ENCODE results near the gene THRAP3.
"Not testable (repeated sequence)": the region's sequence is repeated elsewhere in the genome, so short reads cannot be mapped to it uniquely, and the experiment has no call there.

The THRAP3 gene

GRCh38 chr1:36208978-36209703 lies 15.1 kb upstream of the THRAP3 start:
- DNase-seq = no peak

DNA sequence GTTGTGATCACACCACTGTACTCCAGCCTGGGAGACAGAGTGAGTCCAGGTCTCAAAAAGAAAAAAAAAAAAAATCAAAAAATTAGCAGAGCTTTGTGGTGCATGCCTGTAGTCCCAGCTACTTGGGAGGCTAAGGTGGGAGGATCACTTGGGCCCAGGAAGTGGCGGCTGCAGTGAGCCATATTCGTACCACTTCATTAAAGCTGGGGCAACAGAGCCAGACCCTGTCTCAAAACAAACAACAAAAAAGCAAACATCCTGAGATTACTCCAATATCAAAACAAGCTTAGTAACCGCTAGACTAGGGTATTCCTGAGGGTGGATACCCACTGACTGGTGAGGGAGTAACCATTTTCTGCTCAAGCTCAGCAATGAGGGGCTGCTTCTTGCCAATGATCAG lies 12.9 kb upstream of the THRAP3 start:
- no peak for DNase-seq

DNA sequence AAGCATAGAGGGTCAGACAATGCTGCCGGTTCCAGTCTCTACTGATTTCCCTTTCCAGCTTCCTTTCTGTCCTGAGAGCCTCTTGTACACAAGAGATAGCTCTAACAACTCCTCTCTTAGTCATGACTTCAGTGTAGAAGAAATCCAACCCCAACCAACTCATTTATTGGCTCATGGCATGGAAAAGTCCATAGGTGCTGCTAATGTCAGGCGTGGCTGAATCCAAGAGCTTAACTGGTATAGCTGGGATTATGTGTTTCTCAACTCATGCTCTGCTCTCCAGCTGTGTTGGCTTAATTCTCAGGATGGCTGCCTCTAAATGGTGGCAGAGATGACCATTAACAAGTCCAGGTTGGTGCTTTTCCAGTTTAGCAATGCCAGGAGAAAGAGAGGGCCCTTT lies 12.4 kb upstream of the THRAP3 start:
- DNase-seq = no peak

DNA sequence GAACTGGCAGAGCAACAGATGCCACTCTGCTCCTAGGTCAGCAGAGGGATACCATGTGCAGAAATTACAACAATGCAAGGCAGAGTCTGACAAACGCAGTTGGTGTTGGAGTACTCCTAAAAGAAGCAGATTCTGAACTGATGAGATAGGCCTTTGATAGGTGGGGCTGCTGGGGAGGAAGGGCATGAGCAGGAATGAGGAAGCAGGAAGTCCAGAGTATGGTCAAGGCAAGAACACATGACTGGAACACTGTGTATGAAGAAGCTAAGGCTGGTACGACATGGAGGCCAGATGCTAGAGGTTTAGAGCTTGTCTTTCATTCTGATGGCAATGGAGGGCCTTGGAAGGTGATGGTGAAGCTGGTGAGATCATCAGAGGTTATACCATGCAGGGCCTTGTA lies 11.5 kb upstream of the THRAP3 start:
- DNase-seq = no peak

DNA sequence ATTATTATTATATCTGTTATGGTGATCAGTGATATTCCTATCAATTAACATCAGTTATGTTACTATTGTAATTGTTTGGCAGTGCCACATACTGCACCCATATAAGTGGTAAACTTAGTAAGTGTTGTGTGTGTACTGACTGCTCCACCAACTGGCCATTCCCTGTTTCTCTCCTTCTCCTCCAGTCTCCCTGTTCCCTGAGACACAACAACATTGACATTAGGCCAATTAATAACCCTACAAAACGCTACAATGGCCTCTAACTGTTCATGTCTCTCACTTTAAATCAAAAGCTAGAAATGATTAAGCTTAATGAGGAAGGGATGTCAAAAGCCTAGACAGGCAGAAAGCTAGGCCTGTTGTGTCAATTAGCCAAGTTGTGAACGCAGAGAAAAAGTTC lies 6.6 kb upstream of the THRAP3 start:
- DNase-seq = no peak

DNA sequence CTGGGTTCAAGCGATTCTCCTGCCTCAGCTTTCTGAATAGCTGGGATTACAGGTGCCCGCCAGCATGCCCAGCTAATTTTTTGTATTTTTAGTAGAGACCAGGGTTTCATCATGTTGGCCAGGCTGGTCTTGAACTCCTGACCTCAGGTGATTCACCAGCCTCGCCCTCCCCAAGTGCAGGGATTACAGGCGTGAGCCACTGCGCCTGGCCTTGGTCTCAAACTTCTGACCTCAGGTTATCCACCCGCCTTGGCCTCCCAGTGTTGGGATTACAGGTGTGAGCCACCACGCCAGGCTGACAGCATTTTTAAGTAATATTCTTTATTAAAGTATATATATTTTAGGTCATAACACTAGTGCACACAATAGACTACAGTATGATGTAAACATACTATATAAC lies 2.3 kb upstream of the THRAP3 start:
- DNase-seq = not testable (repeated sequence)

DNA sequence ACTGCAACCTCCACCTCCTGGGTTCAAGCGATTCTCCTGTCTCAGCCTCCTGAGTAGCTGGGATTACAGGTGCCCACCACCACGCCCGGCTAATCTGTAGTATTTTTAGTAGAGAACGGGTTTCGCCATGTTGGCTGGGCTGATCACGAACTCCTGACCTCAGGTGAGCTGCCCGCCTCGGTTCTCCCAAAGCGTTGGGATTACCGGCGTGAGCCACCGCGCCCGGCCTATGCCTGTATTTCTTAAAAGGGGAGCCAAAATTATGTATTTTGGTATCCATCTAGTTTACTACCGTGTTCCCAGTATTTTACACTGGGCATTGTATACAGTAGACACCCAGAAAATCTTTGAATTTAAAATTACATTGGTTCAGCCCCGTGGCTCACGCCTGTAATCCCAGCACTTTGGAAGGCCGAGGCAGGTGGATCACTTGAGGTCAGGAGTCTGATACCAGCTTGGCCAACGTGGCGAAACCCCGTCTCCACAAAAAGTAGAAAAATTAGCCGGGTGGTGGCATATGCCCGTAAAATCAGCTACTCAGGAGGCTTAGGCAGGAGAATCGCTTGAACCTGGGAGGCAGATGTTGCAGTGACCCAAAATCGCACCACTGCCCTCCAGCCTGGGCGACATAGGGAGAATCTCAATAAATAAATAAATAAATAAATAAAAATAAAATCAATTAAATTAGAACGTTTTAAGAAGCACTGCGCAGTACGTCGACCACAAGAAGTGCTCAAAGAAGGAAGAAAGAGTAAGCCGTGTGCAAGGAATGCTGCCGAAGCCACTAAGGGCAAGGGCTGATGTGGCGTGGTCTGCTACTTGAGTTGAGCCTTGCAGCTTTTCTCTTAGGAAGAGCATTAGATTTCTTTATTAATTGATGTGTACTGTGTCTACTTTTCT lies 1.5 kb upstream of the THRAP3 start:
- no peak for DNase-seq

- DNase-seq = no peak
These were observed 755 bp upstream of the THRAP3 start for GRCh38 chr1:36223381-36223995.

DNA sequence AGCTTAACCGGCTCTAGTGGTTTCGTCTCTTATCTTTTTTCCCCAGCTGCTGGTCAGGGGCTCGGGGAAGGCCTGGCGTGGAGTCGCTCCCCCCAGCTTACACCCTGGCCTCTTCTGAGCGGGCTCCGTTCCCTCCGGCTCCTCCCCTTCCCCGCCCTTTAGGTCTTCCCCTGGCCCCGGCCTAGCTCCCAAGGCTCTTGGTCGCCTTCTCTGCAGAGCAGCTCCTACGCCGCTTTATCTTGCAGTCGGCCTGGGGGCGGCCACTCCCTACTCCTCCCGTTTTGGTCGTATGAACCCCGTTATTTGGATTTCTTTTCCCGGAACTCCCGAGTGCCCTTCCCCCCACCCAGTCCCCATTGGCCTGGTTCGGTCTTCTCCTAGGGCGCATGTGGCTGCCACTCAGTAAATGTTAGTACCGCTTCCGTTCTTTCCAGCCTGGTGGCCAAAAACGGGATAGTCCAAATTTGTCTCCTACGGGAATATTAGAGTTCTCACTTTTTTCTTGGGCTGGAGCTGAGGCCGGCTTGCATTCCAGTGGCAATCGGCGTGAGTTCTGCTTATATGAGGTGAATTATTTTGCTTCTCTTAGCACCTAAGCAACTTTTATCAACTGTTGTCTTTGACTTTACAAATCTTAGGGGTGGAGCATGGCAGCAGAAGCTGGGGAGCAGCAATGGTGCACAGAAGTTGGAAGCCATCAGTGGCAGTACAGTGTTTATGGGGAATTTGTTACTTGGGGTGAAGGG lies 467 bp downstream of the THRAP3 start:
- DNase-seq = peak; percentile 51

- DNase-seq = no peak
These were observed 1.1 kb downstream of the THRAP3 start for GRCh38 chr1:36225283-36225899.

DNA sequence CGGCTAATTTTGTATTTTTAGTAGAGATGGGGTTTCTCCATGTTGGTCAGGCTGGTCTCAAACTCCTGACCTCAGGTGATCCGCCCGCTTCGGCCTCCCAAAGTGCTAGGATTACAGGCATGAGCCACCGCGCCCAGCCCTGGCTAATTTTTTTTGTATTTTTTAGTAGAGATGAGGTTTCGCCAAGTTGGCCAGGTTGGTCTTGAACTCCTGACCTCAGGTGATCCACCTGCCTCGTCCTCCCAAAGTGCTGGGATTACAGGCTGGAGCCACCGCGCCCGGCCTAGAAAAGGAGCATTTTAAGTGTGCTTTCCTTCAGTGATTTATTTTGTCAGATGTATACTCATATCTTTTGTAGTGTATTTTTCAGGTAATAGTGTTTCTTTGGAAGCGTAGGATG lies 6.0 kb downstream of the THRAP3 start:
- not testable (repeated sequence) for DNase-seq

DNA sequence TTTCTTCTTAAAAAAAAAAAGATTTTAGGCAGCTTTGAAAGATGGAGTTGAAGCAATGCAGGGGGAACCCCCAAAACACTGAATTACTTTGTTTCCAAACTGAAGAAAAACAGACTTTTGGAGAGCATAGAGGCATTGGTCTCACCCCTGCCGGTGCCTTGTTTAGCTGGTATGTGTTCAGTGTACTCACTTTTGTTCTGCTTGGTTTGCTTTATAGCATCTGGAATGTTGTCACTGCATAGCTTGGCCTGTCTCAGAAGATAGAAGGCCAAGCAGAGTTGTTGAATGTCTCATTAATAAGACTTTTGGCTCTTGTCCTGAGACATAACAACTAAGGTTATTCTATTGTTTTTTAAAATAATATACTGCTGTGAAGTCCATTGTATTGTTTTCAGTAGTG lies 6.9 kb downstream of the THRAP3 start:
- DNase-seq = no peak

- DNase-seq = no peak
These were observed 8.2 kb downstream of the THRAP3 start for GRCh38 chr1:36232212-36233095.

- DNase-seq = no peak
These were observed 12.1 kb downstream of the THRAP3 start for GRCh38 chr1:36236302-36236701.

- no peak for DNase-seq
These were observed 14.2 kb downstream of the THRAP3 start for GRCh38 chr1:36238433-36238832.

DNA sequence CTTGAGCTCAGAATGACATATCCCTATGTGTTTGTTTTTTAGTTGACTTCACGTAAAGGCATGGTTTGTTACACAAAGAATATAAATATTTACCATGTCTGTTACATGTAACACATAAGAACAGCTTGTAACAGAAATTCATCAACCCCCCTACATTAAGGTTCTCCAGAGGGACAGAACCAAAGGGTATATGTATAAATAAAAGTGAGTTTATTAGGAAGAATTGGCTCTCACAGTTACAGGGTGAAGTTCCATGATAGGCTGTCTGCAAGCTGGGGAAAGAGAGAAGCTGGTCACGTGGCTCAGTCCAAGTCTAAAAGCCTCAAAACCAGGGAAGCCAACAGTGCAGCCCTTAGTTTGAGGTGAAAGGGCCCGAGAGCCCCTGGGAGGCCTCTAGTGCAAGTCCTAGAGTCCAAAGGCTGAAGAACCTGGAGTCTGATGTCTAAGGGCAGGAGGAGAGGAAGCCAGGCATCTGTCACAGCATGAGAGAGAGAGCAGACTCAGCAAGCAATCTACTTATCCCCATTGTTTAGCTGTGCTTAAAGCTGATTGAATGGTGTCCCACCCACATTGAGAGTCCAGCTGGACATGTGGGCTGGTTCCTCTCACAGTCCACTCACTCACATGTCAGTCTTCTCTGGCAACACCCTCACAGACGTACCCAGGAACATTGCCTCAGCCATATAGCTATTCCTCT lies 15.8 kb downstream of the THRAP3 start:
- DNase-seq = no peak

DNA sequence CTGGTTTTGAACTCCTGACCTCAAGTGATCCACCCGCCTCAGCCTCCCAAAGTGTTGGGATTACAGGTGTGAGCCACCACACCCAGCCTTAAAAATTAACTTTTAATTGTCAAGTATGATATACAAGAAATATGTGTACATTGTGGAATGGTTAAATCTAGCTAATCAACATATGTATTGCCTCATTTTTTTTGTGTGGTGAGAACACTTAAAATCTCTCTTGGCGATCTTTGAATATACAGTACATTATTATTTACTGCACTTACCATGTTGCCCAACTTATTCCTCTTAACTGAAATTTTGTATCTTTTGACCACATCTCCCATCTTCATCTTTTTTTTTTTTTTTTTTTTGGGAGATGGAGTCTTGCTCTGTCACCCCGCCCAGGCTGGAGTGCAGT lies 23.3 kb downstream of the THRAP3 start:
- no peak for DNase-seq

DNA sequence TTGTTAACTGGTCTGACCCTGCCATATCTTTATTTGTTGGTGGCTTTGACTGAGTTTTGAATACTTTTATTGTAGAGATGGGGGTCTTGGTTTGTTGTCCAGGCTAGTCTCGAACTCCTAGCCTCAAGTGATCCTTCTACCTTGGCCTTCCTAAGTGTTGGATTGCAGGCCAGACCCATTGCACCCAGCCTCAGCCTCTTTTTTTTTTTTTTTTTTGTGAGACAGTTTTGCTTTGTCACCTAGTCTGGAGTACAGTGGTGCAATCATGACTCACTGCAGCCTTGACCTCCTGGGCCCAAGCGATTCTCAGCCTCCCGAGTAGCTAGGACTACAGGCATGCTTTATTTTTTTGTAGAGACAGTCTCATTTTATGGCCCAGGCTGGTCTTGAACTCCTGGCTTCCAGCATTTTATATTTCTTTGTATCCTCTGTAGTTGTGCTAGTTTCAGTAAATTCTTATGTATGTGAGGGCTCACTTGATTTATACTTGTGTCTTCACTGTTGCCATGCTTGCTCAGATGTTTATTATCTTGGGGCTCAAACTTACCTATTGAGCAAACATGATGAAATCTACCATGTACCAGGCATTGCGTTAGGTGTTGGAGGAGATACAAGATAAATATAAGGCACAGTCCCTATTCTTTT lies 24.1 kb downstream of the THRAP3 start:
- no peak for DNase-seq

DNA sequence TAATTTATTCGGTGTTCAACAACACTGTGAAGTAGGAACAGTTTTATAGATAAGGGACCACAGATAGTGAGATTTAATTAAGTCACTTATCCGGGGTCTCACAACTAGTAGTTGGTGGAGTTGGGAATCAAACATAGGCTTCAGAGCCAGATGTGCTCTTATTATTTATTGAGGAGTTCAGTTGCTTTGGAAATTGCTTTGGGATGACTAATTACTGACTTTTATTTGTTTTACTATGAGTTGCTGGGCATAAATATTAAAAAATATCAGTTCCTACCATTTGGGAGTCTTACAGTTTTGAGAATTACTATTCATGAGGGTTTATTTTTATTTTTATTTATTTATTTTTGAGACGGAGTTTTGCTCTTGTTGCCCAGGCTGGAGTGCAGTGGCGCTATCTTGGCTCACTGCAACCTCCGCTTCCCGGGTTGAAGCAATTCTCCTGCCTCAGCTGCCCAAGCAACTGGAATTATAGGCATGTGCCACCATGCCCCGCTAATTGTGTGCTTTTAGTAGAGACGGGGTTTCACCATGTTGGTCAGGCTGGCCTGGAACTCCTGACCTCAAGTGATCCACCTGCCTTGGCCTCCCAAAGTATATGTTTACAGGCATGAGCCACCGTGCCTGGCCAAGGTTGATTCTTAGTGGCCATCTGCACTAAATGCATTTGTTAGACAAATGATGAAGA lies 27.7 kb downstream of the THRAP3 start:
- no peak for DNase-seq

DNA sequence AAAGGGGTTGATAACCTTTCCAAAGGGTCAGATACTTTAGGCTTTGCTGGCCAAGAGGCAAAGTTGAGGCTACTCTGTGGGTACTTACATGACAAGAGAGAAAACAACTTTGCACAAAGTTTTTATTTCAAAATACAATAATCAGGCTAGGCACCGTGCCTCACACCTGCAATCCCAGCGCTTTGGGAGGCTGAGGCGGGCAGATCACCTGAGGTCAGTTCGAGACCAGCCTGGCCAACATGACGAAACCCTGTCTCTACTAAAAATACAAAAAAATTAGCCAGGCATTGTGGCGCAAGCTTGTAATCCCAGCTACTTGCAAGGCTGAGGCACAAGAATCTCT lies 28.2 kb downstream of the THRAP3 start:
- DNase-seq = not testable (repeated sequence)
